Endometrial microvascular endothelial cells (primary cell): Measurements from ENCODE around the gene ZNF584. TPM values are rescaled to one million over a fixed set of nuclear protein-coding genes. Genes with fewer than 3 reads are reported as not detected.

Source experiments
- in situ Hi-C: cut with HindIII; loops from 2 replicates; pipeline ENCODE4 v1.10.0; 2017; ENCODE audit warnings: low sequenced_read_pairs, low pct_unique_long_range_greater_than_20kb; ENCODE audit errors: inconsistent ontology term
- total RNA-seq: library from RNA; depleted of rRNA; stranded (reverse); fragments of >200 nt; gene quantifications from one replicate; pipeline ENCODE4 v1.2.3, GENCODE V29; 2015; ENCODE audit errors: inconsistent ontology term

The ZNF584 gene
- total RNA-seq, 1 donor from 2014 or later, result 2.6 TPM

- in situ Hi-C loops, result no loop called here
These were observed 43.1 kb downstream of the ZNF584 start, which contains the start of gene ZNF324B for GRCh38 chr19:58451358-58452101. Gene ZNF324B, plus strand, starts transcription at chr19:58451622. Its CDS starts 2,080 bp downstream, at chr19:58453702.

GRCh38 chr19:58453743-58454142 lies 45.3 kb downstream of the ZNF584 start:
- in situ Hi-C loops, result no loop called here

- in situ Hi-C loops, result no loop called here
These were observed 46.9 kb downstream of the ZNF584 start for GRCh38 chr19:58455306-58455705.

- in situ Hi-C loops, result no loop called here
These were observed 47.7 kb downstream of the ZNF584 start for GRCh38 chr19:58456111-58456510.

DNA sequence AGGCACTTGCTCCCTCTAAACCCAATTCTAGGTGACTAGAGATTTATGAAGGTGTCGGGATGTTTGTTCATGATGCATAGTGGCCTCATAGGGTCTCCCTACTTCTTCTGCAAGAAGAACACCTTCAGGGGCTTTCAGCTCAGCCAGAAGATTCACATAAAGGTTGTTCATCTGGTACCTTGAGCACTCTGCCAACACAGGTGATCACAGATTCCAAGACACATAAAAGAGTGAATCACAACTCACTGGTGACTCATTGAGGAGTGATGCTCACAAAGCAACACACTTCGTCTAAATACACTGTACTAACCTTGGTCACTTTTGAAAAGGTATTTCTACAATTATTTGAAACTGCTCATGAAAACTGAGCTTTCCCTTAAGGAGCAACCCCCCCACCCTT lies 51.6 kb downstream of the ZNF584 start:
- in situ Hi-C loops, result no loop called here

GRCh38 chr19:58466089-58466759 lies 57.8 kb downstream of the ZNF584 start:
- in situ Hi-C loops, result no loop called here

GRCh38 chr19:58466760-58467589 lies 58.5 kb downstream of the ZNF584 start, which contains the start of gene ZNF324:
Gene ZNF324, plus strand, starts transcription at chr19:58467080. Its CDS starts 2,106 bp downstream, at chr19:58469186.
- in situ Hi-C loops, result no loop called here

Other genes with a start within 250 kb of the ZNF584 start
- gene ZNF274, start 225.6 kb upstream of the ZNF584 start, total RNA-seq, result 13.9 TPM
- gene ZNF544, start 179.7 kb upstream of the ZNF584 start, total RNA-seq, result 59.2 TPM
- 2.9 TPM for gene ZNF8, start 129.7 kb upstream of the ZNF584 start, total RNA-seq
- 44.8 TPM for gene ERVK3-1, start 103.3 kb upstream of the ZNF584 start, total RNA-seq
- 1.3 TPM for gene ZSCAN22, start 81.7 kb upstream of the ZNF584 start, total RNA-seq
- gene A1BG, start 55.2 kb upstream of the ZNF584 start, total RNA-seq, result not detected
- 0.19 TPM for gene ZNF497, start 45.9 kb upstream of the ZNF584 start, total RNA-seq
- gene ZNF837, start 27.6 kb upstream of the ZNF584 start, total RNA-seq, result 3.1 TPM
- 2,433 TPM for gene RPS5, start 21.4 kb upstream of the ZNF584 start, total RNA-seq
- gene RNF225, start 13.0 kb upstream of the ZNF584 start, total RNA-seq, result not detected
- gene ZNF132, start 31.5 kb downstream of the ZNF584 start, total RNA-seq, result 3.3 TPM
- gene ZNF324B, start 43.0 kb downstream of the ZNF584 start, total RNA-seq, result 8.5 TPM
- gene ZNF324, start 58.4 kb downstream of the ZNF584 start, total RNA-seq, result 7.5 TPM
- gene ZNF446, start 67.7 kb downstream of the ZNF584 start, total RNA-seq, result 7.4 TPM
- gene SLC27A5, start 103.3 kb downstream of the ZNF584 start, total RNA-seq, result 13.9 TPM
- 10.3 TPM for gene ZBTB45, start 111.2 kb downstream of the ZNF584 start, total RNA-seq
- gene TRIM28, start 135.4 kb downstream of the ZNF584 start, total RNA-seq, result 420 TPM
- gene CHMP2A, start 146.5 kb downstream of the ZNF584 start, total RNA-seq, result 67.3 TPM
- gene UBE2M, start 150.0 kb downstream of the ZNF584 start, total RNA-seq, result 37.9 TPM
- gene MZF1, start 164.7 kb downstream of the ZNF584 start, total RNA-seq, result 12.7 TPM